Suprapubic skin (tissue), 4 donors: ENCODE data around the gene PDCD2. TPM values are rescaled to one million over a fixed set of nuclear protein-coding genes. Genes with fewer than 3 reads are reported as not detected.

ENCODE experiments used
- DNase-seq, 2 donors: peaks; one replicate each; pipeline ENCODE4 v3.0.0-alpha.2; 2019; ENCODE audit warnings: low spot score in 2 of 2
- H3K27ac ChIP-seq: fragments of 200-600 bp; sonication (generic); one replicate; pipeline ENCODE4 v1.5.1; 2019
- H3K27me3 ChIP-seq: fragments of 200-600 bp; sonication (generic); one replicate; pipeline ENCODE4 v1.5.1; 2019
- H3K36me3 ChIP-seq: fragments of 200-600 bp; sonication (generic); one replicate; pipeline ENCODE4 v1.5.1; 2019
- H3K4me1 ChIP-seq: fragments of 200-600 bp; sonication (generic); one replicate; pipeline ENCODE4 v1.5.1; 2019
- H3K4me3 ChIP-seq: fragments of 200-600 bp; sonication (generic); one replicate; pipeline ENCODE4 v1.5.1; 2019; ENCODE audit warnings: mild to moderate bottlenecking
- H3K9me3 ChIP-seq: fragments of 200-600 bp; sonication (generic); one replicate; pipeline ENCODE4 v1.5.1; 2019
- EP300 ChIP-seq: sonication (generic); formaldehyde crosslinking; IDR thresholded peaks from one replicate; pipeline ENCODE4 v1.6.1; 2017; ENCODE audit warnings: antibody characterized with exemption
- POLR2A ChIP-seq, 2 donors: fragments of 450-650 bp; IDR thresholded peaks; one replicate each; pipeline ENCODE4 v1.6.1; 2017; ENCODE audit warnings: antibody characterized with exemption in 2 of 2, mild to moderate bottlenecking in 2 of 2, moderate library complexity in 2 of 2
- POLR2AphosphoS5 ChIP-seq, 3 donors: sonication (generic); formaldehyde crosslinking; IDR thresholded peaks; one replicate each; pipeline ENCODE4 v1.6.1; 2017; ENCODE audit warnings: antibody characterized with exemption in 3 of 3
- WGBS: methylation state at CpG from one replicate; pipeline ENCODE4 v1.1.5; 2018; 5-methylcytosine and 5-hydroxymethylcytosine counted together
- total RNA-seq, 4 donors: library from RNA; depleted of rRNA; stranded (reverse); fragments of >200 nt; gene quantifications; one replicate each; pipeline ENCODE4 v1.1.0, GENCODE V29; 2016
- TF ChIP-seq, protein P1 (sequence below), 2 donors: fragments of 200-600 bp in 1 of 2; fragments of 450-650 bp in 1 of 2; sonication (generic) in 1 of 2; IDR thresholded peaks; one replicate each; pipeline ENCODE4 v1.5.1; 2016 to 2019; ENCODE audit warnings: antibody characterized with exemption in 2 of 2, mild to moderate bottlenecking in 1 of 2, moderate library complexity in 1 of 2

The PDCD2 gene
- total RNA-seq, 4 donors from 2014 or later, result 50.0 to 80.3 (median 73.7) TPM

DNA sequence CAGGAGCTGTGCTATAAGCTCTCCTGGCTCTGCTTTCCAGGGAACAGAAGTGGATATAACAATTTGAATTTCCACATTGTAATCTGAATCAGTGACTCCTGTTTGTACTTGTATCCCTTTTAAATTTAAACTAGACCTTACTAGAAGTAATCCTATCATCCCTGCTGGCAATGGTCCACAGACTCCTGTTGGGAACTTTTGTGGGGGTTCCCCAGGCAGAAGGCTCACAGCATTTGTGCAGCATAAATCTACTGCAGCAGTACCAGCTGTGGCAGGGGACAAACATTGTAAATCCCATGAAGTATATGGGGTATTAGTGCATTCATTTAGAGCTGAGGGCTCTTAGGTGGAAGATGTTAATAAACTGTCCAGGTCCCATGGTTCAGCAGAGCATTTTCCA, 12.0 kb upstream of the PDCD2 start:
- TF ChIP-seq POLR2A (IDR thresholded peaks at IDR 0.05), result no peak
- TF ChIP-seq, protein P1, sequence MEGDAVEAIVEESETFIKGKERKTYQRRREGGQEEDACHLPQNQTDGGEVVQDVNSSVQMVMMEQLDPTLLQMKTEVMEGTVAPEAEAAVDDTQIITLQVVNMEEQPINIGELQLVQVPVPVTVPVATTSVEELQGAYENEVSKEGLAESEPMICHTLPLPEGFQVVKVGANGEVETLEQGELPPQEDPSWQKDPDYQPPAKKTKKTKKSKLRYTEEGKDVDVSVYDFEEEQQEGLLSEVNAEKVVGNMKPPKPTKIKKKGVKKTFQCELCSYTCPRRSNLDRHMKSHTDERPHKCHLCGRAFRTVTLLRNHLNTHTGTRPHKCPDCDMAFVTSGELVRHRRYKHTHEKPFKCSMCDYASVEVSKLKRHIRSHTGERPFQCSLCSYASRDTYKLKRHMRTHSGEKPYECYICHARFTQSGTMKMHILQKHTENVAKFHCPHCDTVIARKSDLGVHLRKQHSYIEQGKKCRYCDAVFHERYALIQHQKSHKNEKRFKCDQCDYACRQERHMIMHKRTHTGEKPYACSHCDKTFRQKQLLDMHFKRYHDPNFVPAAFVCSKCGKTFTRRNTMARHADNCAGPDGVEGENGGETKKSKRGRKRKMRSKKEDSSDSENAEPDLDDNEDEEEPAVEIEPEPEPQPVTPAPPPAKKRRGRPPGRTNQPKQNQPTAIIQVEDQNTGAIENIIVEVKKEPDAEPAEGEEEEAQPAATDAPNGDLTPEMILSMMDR (IDR thresholded peaks at IDR 0.05), result no peak
- no peak for TF ChIP-seq EP300
- TF ChIP-seq POLR2AphosphoS5 (IDR thresholded peaks at IDR 0.05), result no peak
- Histone ChIP-seq H3K27me3 (peaks cover 3% of the 10 kb centered on the region), H3K36me3 (no peaks in the 10 kb centered on the region), H3K9me3 (no peaks in the 10 kb centered on the region), H3K4me3 (no peak overlapping the region), H3K4me1 (no peaks in the 10 kb centered on the region), H3K27ac (no peak overlapping the region)
- no peak for DNase-seq

DNA sequence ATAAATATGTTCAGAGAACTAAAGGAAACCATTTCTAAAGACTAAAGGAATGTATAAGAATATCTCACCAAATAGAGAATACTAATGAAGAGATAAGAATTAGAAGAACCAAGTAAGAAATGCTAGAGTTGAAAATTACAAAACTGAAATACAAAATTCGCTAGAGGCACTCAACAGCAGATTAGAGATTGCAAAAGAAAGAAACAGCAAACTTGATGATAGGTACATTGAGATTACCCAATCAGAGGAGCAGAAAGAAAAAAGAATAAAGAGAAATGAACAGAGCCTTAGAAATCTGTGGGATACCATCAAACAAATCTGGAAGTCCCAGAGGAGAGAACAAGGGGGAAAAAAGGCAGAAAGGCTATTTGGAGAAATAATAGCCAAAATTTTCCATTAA, 6.3 kb upstream of the PDCD2 start:
- TF ChIP-seq POLR2AphosphoS5 (IDR thresholded peaks at IDR 0.05), result no peak
- no peak for TF ChIP-seq EP300
- TF ChIP-seq, protein P1 (IDR thresholded peaks at IDR 0.05), result no peak
- no peak for TF ChIP-seq POLR2A (IDR thresholded peaks at IDR 0.05)
- Histone ChIP-seq H3K27ac (no peak overlapping the region), H3K4me3 (no peak overlapping the region), H3K9me3 (peaks cover 4% of the 10 kb centered on the region), H3K27me3 (peaks cover 3% of the 10 kb centered on the region), H3K36me3 (no peaks in the 10 kb centered on the region), H3K4me1 (peaks cover 2% of the 10 kb centered on the region)
- no peak for DNase-seq
- 88% methylated on average over 1 of the region's 1 CpG for WGBS

DNA sequence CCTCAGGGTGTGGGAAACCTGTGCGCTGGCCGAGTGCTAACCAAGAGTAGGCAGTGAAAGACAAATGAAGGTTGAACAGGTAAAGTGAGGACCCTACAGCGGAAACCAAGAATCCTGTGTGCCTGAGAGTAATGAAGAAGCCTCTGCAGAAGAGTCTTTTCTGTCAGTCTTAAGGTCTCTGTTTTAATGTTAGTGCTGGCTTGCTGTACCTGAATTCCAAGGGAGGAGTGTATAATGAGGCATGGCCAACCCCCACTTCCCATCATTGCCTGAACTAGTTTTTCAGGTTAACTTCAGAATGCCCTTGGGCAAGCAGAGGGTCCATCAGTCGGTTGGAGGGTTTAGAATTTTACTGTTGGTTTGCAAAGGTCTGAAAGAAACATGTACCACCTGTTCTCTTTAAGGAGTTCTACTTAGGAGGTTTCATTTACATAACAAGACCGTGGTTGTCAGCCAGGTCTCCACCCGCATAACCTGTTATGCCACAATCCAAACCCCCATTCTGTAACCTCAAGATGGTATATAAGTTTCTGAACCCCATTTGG, 589 bp upstream of the PDCD2 start:
- Histone ChIP-seq H3K36me3 (peaks cover 21% of the 10 kb centered on the region), H3K9me3 (no peaks in the 10 kb centered on the region), H3K27me3 (no peaks in the 10 kb centered on the region), H3K4me1 (peaks cover 20% of the 10 kb centered on the region), H3K4me3 (peak overlapping the region; percentile 99), H3K27ac (peak overlapping the region; percentile 95)
- DNase-seq, result no peak
- 5% methylated on average over 6 of the region's 6 CpGs for WGBS
- TF ChIP-seq, protein P1 (IDR thresholded peaks at IDR 0.05), result no peak
- TF ChIP-seq POLR2A (IDR thresholded peaks at IDR 0.05), result no peak
- no peak for TF ChIP-seq EP300
- TF ChIP-seq POLR2AphosphoS5 (IDR thresholded peaks at IDR 0.05), result no peak

DNA sequence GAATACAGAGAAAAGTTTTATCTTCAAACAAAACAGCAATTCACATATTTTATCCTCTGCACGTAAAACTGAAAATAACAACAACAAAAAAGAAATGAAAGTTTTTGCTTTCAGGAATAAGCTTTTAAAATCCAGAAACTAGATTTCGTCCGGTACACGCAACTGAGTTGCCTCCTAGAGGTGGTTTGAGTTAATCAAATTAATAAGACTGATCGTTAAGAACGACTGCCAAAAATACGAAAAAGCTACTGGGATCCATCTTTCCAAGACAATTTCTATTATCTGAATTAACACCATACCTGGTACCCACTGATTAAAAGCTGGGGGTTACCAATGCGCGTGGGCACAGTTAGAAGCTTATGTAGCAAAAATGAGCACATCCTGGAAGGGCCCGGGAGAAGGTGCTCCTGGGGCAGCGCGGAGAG, 669 bp downstream of the PDCD2 start:
- no peaks in the 10 kb centered on the region for H3K9me3 ChIP-seq
- WGBS, result 1% methylated on average over 12 of the region's 12 CpGs

DNA sequence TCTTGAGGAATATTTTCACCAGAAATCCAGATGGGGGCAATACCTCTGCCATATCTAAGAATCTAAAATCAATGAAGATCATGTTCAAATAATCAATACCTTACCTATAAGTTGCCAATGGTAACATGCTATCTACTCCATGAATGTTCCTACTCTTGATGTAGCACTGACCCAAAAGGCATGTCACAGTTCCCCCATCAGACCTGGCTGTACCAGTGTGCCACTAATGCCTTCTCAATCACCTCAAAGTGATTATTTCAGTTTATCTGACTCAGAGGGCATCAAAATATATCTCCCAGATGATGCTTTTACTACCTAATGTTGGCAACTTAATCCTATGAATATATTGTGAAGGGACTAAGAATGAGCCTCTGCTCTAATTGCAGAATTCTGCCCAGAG, 5.5 kb downstream of the PDCD2 start:
- Histone ChIP-seq H3K9me3 (no peaks in the 10 kb centered on the region), H3K27me3 (no peaks in the 10 kb centered on the region), H3K4me1 (peaks cover 8% of the 10 kb centered on the region), H3K36me3 (peaks cover 66% of the 10 kb centered on the region), H3K27ac (no peak overlapping the region), H3K4me3 (no peak overlapping the region)
- TF ChIP-seq, protein P1 (IDR thresholded peaks at IDR 0.05), result no peak
- DNase-seq, result no peak

More for the DNA sequence above, 669 bp downstream of the PDCD2 start:
- DNase-seq, result no peak
- Histone ChIP-seq H3K36me3 (peaks cover 34% of the 10 kb centered on the region), H3K27me3 (no peaks in the 10 kb centered on the region), H3K4me3 (peak overlapping the region; percentile 99), H3K27ac (peak overlapping the region; percentile 95), H3K4me1 (peaks cover 20% of the 10 kb centered on the region)
- TF ChIP-seq EP300 (no peak), POLR2AphosphoS5 (IDR thresholded peaks at IDR 0.05) (no peak), POLR2A (IDR thresholded peaks at IDR 0.05) (no peak)
- TF ChIP-seq, protein P1 (IDR thresholded peaks at IDR 0.05), result no peak
